Temporal lobe (tissue), 2 donors: Measurements from ENCODE around the gene MOG. TPM values are rescaled to one million over a fixed set of nuclear protein-coding genes. Genes with fewer than 3 reads are reported as not detected.

Source experiments
- small RNA-seq: library from RNA; depleted of rRNA; stranded (forward); fragments of <200 nt; gene quantifications from one replicate; pipeline ENCODE3, GENCODE V24; 2014; ENCODE audit warnings: low replicate concordance
- total RNA-seq: library from RNA; depleted of rRNA; stranded (reverse); fragments of >200 nt; gene quantifications from one replicate; pipeline ENCODE4 v1.2.3, GENCODE V29; 2014

MOG gene
- total RNA-seq, 1 donor from 2014 or later = 0.25 TPM

Small RNA genes within 50 kb of the gene (small RNA-seq; reads per million reads assigned to genes)
- not detected for gene SUMO2P1

Other genes starting within 250 kb of the MOG start
- not detected for gene OR12D1, start 242.2 kb upstream of the MOG start, total RNA-seq
- not detected for gene OR10C1, start 217.8 kb upstream of the MOG start, total RNA-seq
- gene OR11A1, start 200.0 kb upstream of the MOG start, total RNA-seq = not detected
- gene OR2H1, start 199.9 kb upstream of the MOG start, total RNA-seq = not detected
- not detected for gene MAS1L, start 169.1 kb upstream of the MOG start, total RNA-seq
- gene UBD, start 97.4 kb upstream of the MOG start, total RNA-seq = 0.25 TPM
- gene OR2H2, start 72.0 kb upstream of the MOG start, total RNA-seq = not detected
- gene GABBR1, start 23.9 kb upstream of the MOG start, total RNA-seq = 99.3 TPM
- gene ZFP57, start 24.1 kb downstream of the MOG start, total RNA-seq = not detected
- 1.5 TPM for gene HLA-F, start 66.3 kb downstream of the MOG start, total RNA-seq
- not detected for gene HLA-G, start 170.7 kb downstream of the MOG start, total RNA-seq